Transverse colon (tissue), 4 donors: ENCODE measurements around the gene CCDC60. TPM values are rescaled to one million over a fixed set of nuclear protein-coding genes. Genes with fewer than 3 reads are reported as not detected.

Source experiments
- DNase-seq: peaks from one replicate; pipeline ENCODE4 v3.0.0-alpha.2; 2019
- H3K27ac ChIP-seq, 4 donors: fragments of 200-600 bp; sonication (generic); 2 replicates each; pipeline ENCODE4 v1.5.1; 2016 to 2018; ENCODE audit warnings: inconsistent platforms in 4 of 4
- H3K27me3 ChIP-seq: fragments of 200-600 bp; sonication (generic); 2 replicates; pipeline ENCODE4 v1.5.1; 2017; ENCODE audit warnings: inconsistent platforms
- H3K36me3 ChIP-seq, 4 donors: fragments of 200-600 bp; sonication (generic); 2 replicates each; pipeline ENCODE4 v1.5.1; 2017 to 2019; ENCODE audit warnings: inconsistent platforms in 4 of 4
- H3K4me1 ChIP-seq, 4 donors: fragments of 200-600 bp; sonication (generic); 2 replicates each; pipeline ENCODE4 v1.5.1; 2017 to 2020; ENCODE audit warnings: inconsistent platforms in 4 of 4
- H3K4me3 ChIP-seq, 4 donors: fragments of 200-600 bp; sonication (generic); 1 replicate in 1 of 4; 2 replicates in 3 of 4; pipeline versions ENCODE4 v1.5.1 to v1.6.1; 2017 to 2019; ENCODE audit warnings: inconsistent platforms in 4 of 4
- H3K9me3 ChIP-seq, 2 donors: fragments of 200-600 bp; sonication (generic); 2 replicates each; pipeline ENCODE4 v1.5.1; 2017 to 2019; ENCODE audit warnings: inconsistent platforms in 2 of 2
- EP300 ChIP-seq: sonication (generic); formaldehyde crosslinking; IDR thresholded peaks from one replicate; pipeline ENCODE4 v1.6.1; 2017; ENCODE audit warnings: antibody characterized with exemption, low read depth
- POLR2A ChIP-seq: fragments of 450-650 bp; IDR thresholded peaks from one replicate; pipeline ENCODE4 v1.6.1; 2016; ENCODE audit warnings: antibody characterized with exemption, mild to moderate bottlenecking, moderate library complexity
- POLR2AphosphoS5 ChIP-seq, 3 donors: sonication (generic); formaldehyde crosslinking; IDR thresholded peaks; one replicate each; pipeline ENCODE4 v1.6.1; 2016; ENCODE audit warnings: antibody characterized with exemption in 3 of 3
- WGBS, 2 donors: methylation state at CpG; one replicate each; pipeline ENCODE4 v1.1.5; 2018; ENCODE audit warnings: low coverage in 1 of 2; 5-methylcytosine and 5-hydroxymethylcytosine counted together
- in situ Hi-C, 4 donors: fragments of 200-750 bp; cut with MboI; loops; one replicate each; pipeline versions ENCODE4 v1.15.0 to v1.15.1; 2017; ENCODE audit warnings: low sequenced_read_pairs in 3 of 4, low pct_ligation_motif_present in 1 of 4, low pct_unique_long_range_greater_than_20kb in 1 of 4
- intact Hi-C: fragments of 100-400 bp; cut with DNase I; formaldehyde crosslinking; loops from one replicate; pipeline ENCODE4 v1.15.1; 2023; ENCODE audit warnings: low total_unique reads
- total RNA-seq, 4 donors: library from RNA; depleted of rRNA; stranded (reverse); fragments of >200 nt; gene quantifications; one replicate each; pipeline ENCODE4 v1.1.0, GENCODE V29; 2016
- TF ChIP-seq, protein P1 (sequence below), 5 experiments: fragments of 200-600 bp in 3 of 5; fragments of 450-650 bp in 2 of 5; sonication (generic) in 3 of 5; IDR thresholded peaks; 1 replicate in 2 of 5; 2 replicates in 3 of 5; pipeline ENCODE4 v1.5.1; 2016 to 2017; ENCODE audit warnings: antibody characterized with exemption in 5 of 5, inconsistent platforms in 3 of 5, mild to moderate bottlenecking in 2 of 5, moderate library complexity in 1 of 5

CCDC60 gene
- total RNA-seq, 4 donors from 2014 or later = 0.68 to 2.6 (median 2.4) TPM; not detected in 1

GRCh38 chr12:119375075-119375882, 40.8 kb downstream of the CCDC60 start:
- 71 to 74% methylated on average over 5 to 7 of the region's 7 CpGs for WGBS, 2 donors
- intact Hi-C loops (no loop called here), in situ Hi-C loops (no loop called here)
- Histone ChIP-seq H3K27ac (no peak overlapping the region), H3K27me3 (no peaks in the 10 kb centered on the region), H3K4me3 (no peak overlapping the region), H3K9me3 (no peaks in the 10 kb centered on the region), H3K36me3 (no peaks in the 10 kb centered on the region), H3K4me1 (no peaks in the 10 kb centered on the region)
- no peak for DNase-seq
- TF ChIP-seq EP300 (no peak), POLR2A (no peak), POLR2AphosphoS5 (IDR thresholded peaks at IDR 0.05) (no peak)
- TF ChIP-seq, protein P1, sequence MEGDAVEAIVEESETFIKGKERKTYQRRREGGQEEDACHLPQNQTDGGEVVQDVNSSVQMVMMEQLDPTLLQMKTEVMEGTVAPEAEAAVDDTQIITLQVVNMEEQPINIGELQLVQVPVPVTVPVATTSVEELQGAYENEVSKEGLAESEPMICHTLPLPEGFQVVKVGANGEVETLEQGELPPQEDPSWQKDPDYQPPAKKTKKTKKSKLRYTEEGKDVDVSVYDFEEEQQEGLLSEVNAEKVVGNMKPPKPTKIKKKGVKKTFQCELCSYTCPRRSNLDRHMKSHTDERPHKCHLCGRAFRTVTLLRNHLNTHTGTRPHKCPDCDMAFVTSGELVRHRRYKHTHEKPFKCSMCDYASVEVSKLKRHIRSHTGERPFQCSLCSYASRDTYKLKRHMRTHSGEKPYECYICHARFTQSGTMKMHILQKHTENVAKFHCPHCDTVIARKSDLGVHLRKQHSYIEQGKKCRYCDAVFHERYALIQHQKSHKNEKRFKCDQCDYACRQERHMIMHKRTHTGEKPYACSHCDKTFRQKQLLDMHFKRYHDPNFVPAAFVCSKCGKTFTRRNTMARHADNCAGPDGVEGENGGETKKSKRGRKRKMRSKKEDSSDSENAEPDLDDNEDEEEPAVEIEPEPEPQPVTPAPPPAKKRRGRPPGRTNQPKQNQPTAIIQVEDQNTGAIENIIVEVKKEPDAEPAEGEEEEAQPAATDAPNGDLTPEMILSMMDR (IDR thresholded peaks at IDR 0.05) = no peak

- H3K27me3 ChIP-seq = no peaks in the 10 kb centered on the region
- no peaks in the 10 kb centered on the region for H3K9me3 ChIP-seq
- TF ChIP-seq, protein P1 (IDR thresholded peaks at IDR 0.05) = no peak
- TF ChIP-seq POLR2AphosphoS5 (IDR thresholded peaks at IDR 0.05) = no peak
- TF ChIP-seq POLR2A = no peak
- TF ChIP-seq EP300 = no peak
- 35 to 49% methylated on average over 2 to 5 of the region's 5 CpGs for WGBS, 2 donors
- no peak overlapping the region for H3K27ac ChIP-seq
- no peak for DNase-seq
- H3K36me3 ChIP-seq = no peaks in the 10 kb centered on the region
- intact Hi-C loops = no loop called here
- no peaks in the 10 kb centered on the region for H3K4me1 ChIP-seq
- in situ Hi-C loops = no loop called here
- no peak overlapping the region for H3K4me3 ChIP-seq
Measured at GRCh38 chr12:119375883-119376190, 41.3 kb downstream of the CCDC60 start.

DNA sequence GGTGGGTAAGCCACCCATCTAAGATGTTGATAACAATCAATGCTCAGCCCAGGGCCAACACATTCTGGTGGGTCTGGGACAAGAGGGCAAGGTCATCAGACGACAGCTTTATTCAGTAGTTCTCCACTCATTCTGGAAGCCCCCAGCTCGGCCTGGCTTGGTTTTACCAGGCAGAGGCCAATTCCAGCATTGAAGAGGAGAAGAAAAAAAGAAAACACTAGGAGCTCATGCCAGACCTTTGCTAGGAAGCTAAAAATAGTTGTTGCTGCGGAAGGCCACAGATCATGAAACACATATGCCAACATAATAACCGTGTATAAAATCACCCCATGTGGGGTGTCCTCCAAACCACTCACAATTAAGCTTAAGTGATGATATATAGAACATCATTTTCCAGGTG, 44.4 kb downstream of the CCDC60 start:
- Histone ChIP-seq H3K27ac (no peak overlapping the region), H3K4me3 (no peak overlapping the region), H3K9me3 (no peaks in the 10 kb centered on the region), H3K36me3 (no peaks in the 10 kb centered on the region), H3K4me1 (no peaks in the 10 kb centered on the region), H3K27me3 (no peaks in the 10 kb centered on the region)
- 33 to 78% methylated on average over 1 to 4 of the region's 4 CpGs for WGBS, 2 donors
- in situ Hi-C loops = no loop called here
- intact Hi-C loops = no loop called here
- DNase-seq = no peak
- TF ChIP-seq, protein P1 (IDR thresholded peaks at IDR 0.05) = no peak
- TF ChIP-seq POLR2A (no peak), EP300 (no peak), POLR2AphosphoS5 (IDR thresholded peaks at IDR 0.05) (no peak)

- in situ Hi-C loops = no loop called here
- no peaks in the 10 kb centered on the region for H3K4me1 ChIP-seq
- no peaks in the 10 kb centered on the region for H3K36me3 ChIP-seq
- 47 to 80% methylated on average over 1 to 5 of the region's 5 CpGs for WGBS, 2 donors
- no peaks in the 10 kb centered on the region for H3K27me3 ChIP-seq
- DNase-seq = no peak
- H3K9me3 ChIP-seq = no peaks in the 10 kb centered on the region
- H3K27ac ChIP-seq = no peak overlapping the region
- no peak overlapping the region for H3K4me3 ChIP-seq
- intact Hi-C loops = no loop called here
- TF ChIP-seq EP300 (no peak), POLR2AphosphoS5 (IDR thresholded peaks at IDR 0.05) (no peak), POLR2A (no peak)
- TF ChIP-seq, protein P1 (IDR thresholded peaks at IDR 0.05) = no peak
Measured at GRCh38 chr12:119381471-119382235, 47.1 kb downstream of the CCDC60 start.
